Neural progenitor cell (in vitro differentiated cells): ENCODE results near the gene PLXNA4. TPM values are rescaled to one million over a fixed set of nuclear protein-coding genes. Genes with fewer than 3 reads are reported as not detected.

ENCODE experiments used
- DNase-seq: peaks from one replicate; pipeline ENCODE4 v3.0.0-alpha.2; 2016; ENCODE audit warnings: low spot score
- H2AFZ ChIP-seq: fragments of 200-600 bp; sonication (generic); replicated peaks from 2 replicates; pipeline ENCODE4 v1.6.1; 2016; ENCODE audit warnings: antibody characterized with exemption
- H3F3A ChIP-seq: fragments of 200-600 bp; sonication (generic); 2 replicates; pipeline ENCODE4 v1.6.1; 2016; ENCODE audit warnings: antibody characterized with exemption, low read depth
- H3K27ac ChIP-seq: fragments of 200-600 bp; sonication (generic); 2 replicates; pipeline ENCODE4 v1.5.1; 2016; ENCODE audit warnings: mild to moderate bottlenecking
- H3K27me3 ChIP-seq: fragments of 200-600 bp; sonication (generic); 2 replicates; pipeline ENCODE4 v1.6.1; 2016; ENCODE audit warnings: mild to moderate bottlenecking, moderate library complexity
- H3K36me3 ChIP-seq: fragments of 200-600 bp; sonication (generic); 2 replicates; pipeline ENCODE4 v1.5.1; 2016
- H3K4me1 ChIP-seq: fragments of 200-600 bp; sonication (generic); 2 replicates; pipeline ENCODE4 v1.6.1; 2016; ENCODE audit warnings: mixed run types
- H3K4me2 ChIP-seq: fragments of 200-600 bp; sonication (generic); 2 replicates; pipeline ENCODE4 v1.6.1; 2016
- H3K4me3 ChIP-seq: fragments of 200-600 bp; sonication (generic); 2 replicates; pipeline ENCODE4 v1.5.1; 2016
- H3K79me2 ChIP-seq: fragments of 200-600 bp; sonication (generic); 2 replicates; pipeline ENCODE4 v1.6.1; 2016; ENCODE audit warnings: low read depth
- H3K9ac ChIP-seq: fragments of 200-600 bp; sonication (generic); 2 replicates; pipeline ENCODE4 v1.6.1; 2016
- H3K9me3 ChIP-seq: fragments of 200-600 bp; sonication (generic); 2 replicates; pipeline ENCODE4 v1.5.1; 2016; ENCODE audit warnings: low read depth
- H4K20me1 ChIP-seq: fragments of 200-600 bp; sonication (generic); 2 replicates; pipeline ENCODE4 v1.6.1; 2016; ENCODE audit warnings: low read depth
- H3K27ac Mint-ChIP-seq: 3 replicates; pipeline ENCODE4 v1.8.0; 2021; ENCODE audit warnings: mixed read lengths
- H3K27me3 Mint-ChIP-seq: 2 replicates; pipeline ENCODE4 v1.8.0; 2022; ENCODE audit warnings: low read depth, mild to moderate bottlenecking, inconsistent platforms, moderate library complexity, mixed read lengths; ENCODE audit not compliant: insufficient read depth
- H3K36me3 Mint-ChIP-seq: 3 replicates; pipeline ENCODE4 v1.8.0; 2021; ENCODE audit warnings: mixed read lengths
- H3K4me1 Mint-ChIP-seq: 3 replicates; pipeline ENCODE4 v1.8.0; 2021; ENCODE audit warnings: mixed read lengths
- H3K4me3 Mint-ChIP-seq: 3 replicates; pipeline ENCODE4 v1.8.0; 2021; ENCODE audit warnings: mild to moderate bottlenecking, moderate library complexity, mixed read lengths
- H3K9me3 Mint-ChIP-seq: 3 replicates; pipeline ENCODE4 v1.8.0; 2020; ENCODE audit warnings: mixed read lengths
- CTCF ChIP-seq: fragments of 200-600 bp; sonication (generic); IDR thresholded peaks from 2 replicates; pipeline ENCODE4 v1.5.1; 2017; ENCODE audit warnings: antibody characterized with exemption, mild to moderate bottlenecking
- EZH2 ChIP-seq: fragments of 200-600 bp; sonication (generic); IDR thresholded peaks from 2 replicates; pipeline ENCODE4 v1.6.1; 2017; ENCODE audit warnings: antibody characterized with exemption, mild to moderate bottlenecking, moderate library complexity
- EZH2phosphoT487 ChIP-seq: fragments of 200-600 bp; sonication (generic); IDR thresholded peaks from 2 replicates; pipeline ENCODE4 v1.6.1; 2017; ENCODE audit warnings: antibody characterized with exemption
- total RNA-seq: library from RNA; depleted of rRNA; stranded (reverse); fragments of >200 nt; gene quantifications from 2 replicates; pipeline ENCODE4 v1.2.3, GENCODE V29; 2015; ENCODE audit warnings: low replicate concordance

PLXNA4 gene
- total RNA-seq, 1 donor from 2014 or later, result 0.49 TPM

GRCh38 chr7:132397070-132397469 is 179.2 kb downstream of the PLXNA4 start:
- peaks cover 9% of the 10 kb centered on the region for H3K27me3 Mint-ChIP-seq
- Histone ChIP-seq H3F3A (no peaks in the 10 kb centered on the region), H3K4me3 (no peak overlapping the region), H4K20me1 (no peaks in the 10 kb centered on the region), H3K27ac (no peak overlapping the region), H3K9ac (no peak overlapping the region), H3K4me1 (no peaks in the 10 kb centered on the region), H3K27me3 (no peaks in the 10 kb centered on the region), H2AFZ (no peak overlapping the region), H3K79me2 (no peaks in the 10 kb centered on the region), H3K4me2 (no peak overlapping the region), H3K36me3 (no peaks in the 10 kb centered on the region), H3K9me3 (no peaks in the 10 kb centered on the region)
- H3K9me3 Mint-ChIP-seq, result peaks cover 3% of the 10 kb centered on the region
- H3K27ac Mint-ChIP-seq, result no peak overlapping the region
- no peaks in the 10 kb centered on the region for H3K36me3 Mint-ChIP-seq
- no peak overlapping the region for H3K4me3 Mint-ChIP-seq
- peaks cover 6% of the 10 kb centered on the region for H3K4me1 Mint-ChIP-seq
- DNase-seq, result no peak
- TF ChIP-seq EZH2phosphoT487, result no peak
- TF ChIP-seq EZH2, result no peak
- TF ChIP-seq CTCF, result no peak

- no peaks in the 10 kb centered on the region for H3K36me3 Mint-ChIP-seq
- no peak overlapping the region for H3K4me3 Mint-ChIP-seq
- Histone ChIP-seq H3F3A (no peaks in the 10 kb centered on the region), H3K27ac (no peak overlapping the region), H2AFZ (no peak overlapping the region), H3K4me3 (no peak overlapping the region), H3K4me1 (no peaks in the 10 kb centered on the region), H3K9ac (no peak overlapping the region), H3K4me2 (no peak overlapping the region), H3K9me3 (no peaks in the 10 kb centered on the region), H3K36me3 (no peaks in the 10 kb centered on the region), H3K27me3 (no peaks in the 10 kb centered on the region), H3K79me2 (no peaks in the 10 kb centered on the region), H4K20me1 (no peaks in the 10 kb centered on the region)
- H3K9me3 Mint-ChIP-seq, result no peaks in the 10 kb centered on the region
- H3K27ac Mint-ChIP-seq, result no peak overlapping the region
- H3K4me1 Mint-ChIP-seq, result peaks cover 3% of the 10 kb centered on the region
- H3K27me3 Mint-ChIP-seq, result peaks cover 11% of the 10 kb centered on the region
- DNase-seq, result no peak
- TF ChIP-seq EZH2phosphoT487, result no peak
- TF ChIP-seq CTCF, result no peak
- TF ChIP-seq EZH2, result no peak
These were observed 180.9 kb downstream of the PLXNA4 start for GRCh38 chr7:132395361-132395760.

GRCh38 chr7:132394283-132395198 is 181.7 kb downstream of the PLXNA4 start:
- Histone ChIP-seq H3K36me3 (no peaks in the 10 kb centered on the region), H3K79me2 (no peaks in the 10 kb centered on the region), H3F3A (no peaks in the 10 kb centered on the region), H3K9ac (no peak overlapping the region), H3K27ac (no peak overlapping the region), H3K4me3 (no peak overlapping the region), H3K4me2 (no peak overlapping the region), H4K20me1 (no peaks in the 10 kb centered on the region), H2AFZ (no peak overlapping the region), H3K27me3 (no peaks in the 10 kb centered on the region), H3K9me3 (no peaks in the 10 kb centered on the region), H3K4me1 (no peaks in the 10 kb centered on the region)
- DNase-seq, result no peak
- peaks cover 12% of the 10 kb centered on the region for H3K27me3 Mint-ChIP-seq
- no peaks in the 10 kb centered on the region for H3K36me3 Mint-ChIP-seq
- no peak overlapping the region for H3K4me3 Mint-ChIP-seq
- no peaks in the 10 kb centered on the region for H3K9me3 Mint-ChIP-seq
- TF ChIP-seq CTCF (peak; percentile 36), EZH2 (no peak), EZH2phosphoT487 (no peak)
- H3K27ac Mint-ChIP-seq, result no peak overlapping the region
- H3K4me1 Mint-ChIP-seq, result peaks cover 3% of the 10 kb centered on the region
